NCI-H146 (cell line): ENCODE data around the gene ID1.

ENCODE experiments used
- DNase-seq: peaks from one replicate; lab custom pipeline; 2025; lab: John Stamatoyannopoulos, UW

ID1 gene, protein sequence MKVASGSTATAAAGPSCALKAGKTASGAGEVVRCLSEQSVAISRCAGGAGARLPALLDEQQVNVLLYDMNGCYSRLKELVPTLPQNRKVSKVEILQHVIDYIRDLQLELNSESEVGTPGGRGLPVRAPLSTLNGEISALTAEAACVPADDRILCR

GRCh38 chr20:31605031-31605901, at the start of gene ID1:
Gene ID1 (plus strand): TSS chr20:31605289. CDS start chr20:31605388, 99 bp downstream.
- DNase-seq, result peak; percentile 100

DNA sequence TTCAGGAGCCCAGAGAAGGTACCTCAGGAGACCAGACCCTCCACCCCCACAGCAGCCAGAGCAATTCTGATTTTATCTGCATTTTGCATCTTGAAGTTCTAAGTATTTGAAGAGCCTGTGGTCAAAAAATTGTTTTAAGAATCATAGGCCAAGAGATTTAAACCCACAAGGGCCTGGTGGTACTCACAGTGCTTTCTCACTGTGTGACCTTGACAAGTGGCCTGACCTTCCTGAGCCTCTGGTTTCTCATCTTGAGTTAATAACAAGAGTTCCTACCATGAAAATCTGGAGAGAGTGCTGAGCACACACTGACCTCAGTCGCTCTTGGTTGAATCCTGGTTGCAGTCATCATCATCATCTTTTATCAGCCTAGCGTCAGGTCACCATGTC, 45.4 kb upstream of the ID1 start:
- DNase-seq, result no peak

GRCh38 chr20:31560094-31560745, 44.9 kb upstream of the ID1 start:
- peak; percentile 69 for DNase-seq

GRCh38 chr20:31560746-31561598, 44.1 kb upstream of the ID1 start:
- DNase-seq, result no peak

DNA sequence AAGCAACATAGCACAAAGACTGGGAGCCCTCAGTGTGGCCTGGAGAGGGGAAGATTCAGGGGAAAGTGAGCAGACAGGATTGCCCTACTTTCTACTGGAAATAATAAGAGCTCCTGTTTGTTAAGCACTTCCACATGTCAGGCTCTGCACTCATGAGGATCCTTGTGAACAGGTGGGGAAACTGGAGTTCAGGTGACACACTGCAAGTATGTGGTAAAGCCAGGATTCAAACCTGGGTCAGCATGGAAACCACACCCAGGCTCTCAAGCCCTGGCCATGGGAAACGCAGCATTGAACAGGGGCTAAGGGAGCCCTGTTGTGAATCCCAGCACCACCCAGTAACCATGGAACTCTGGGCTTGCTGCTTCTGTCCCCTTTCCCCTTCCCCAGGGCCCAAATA, 42.8 kb upstream of the ID1 start:
- no peak for DNase-seq

DNA sequence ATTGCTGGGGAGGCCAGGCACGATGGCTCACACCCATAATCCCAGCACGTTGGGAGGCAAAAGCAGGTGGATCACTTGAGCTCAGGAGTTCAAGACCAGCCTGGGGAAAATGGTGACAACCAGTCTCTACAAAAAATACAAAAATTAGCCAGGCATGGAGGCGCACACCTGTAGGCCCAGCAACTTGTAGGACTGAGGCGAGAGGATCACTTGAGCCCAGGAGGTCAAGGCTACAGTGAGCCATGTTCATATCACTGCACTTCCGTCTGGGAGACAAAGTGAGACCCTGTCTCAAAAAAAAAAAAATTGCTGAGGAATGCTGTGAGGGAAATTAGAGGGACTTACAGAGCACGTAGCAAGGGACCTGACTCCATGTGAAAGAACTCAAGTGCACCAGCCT, 40.8 kb upstream of the ID1 start:
- no peak for DNase-seq

DNA sequence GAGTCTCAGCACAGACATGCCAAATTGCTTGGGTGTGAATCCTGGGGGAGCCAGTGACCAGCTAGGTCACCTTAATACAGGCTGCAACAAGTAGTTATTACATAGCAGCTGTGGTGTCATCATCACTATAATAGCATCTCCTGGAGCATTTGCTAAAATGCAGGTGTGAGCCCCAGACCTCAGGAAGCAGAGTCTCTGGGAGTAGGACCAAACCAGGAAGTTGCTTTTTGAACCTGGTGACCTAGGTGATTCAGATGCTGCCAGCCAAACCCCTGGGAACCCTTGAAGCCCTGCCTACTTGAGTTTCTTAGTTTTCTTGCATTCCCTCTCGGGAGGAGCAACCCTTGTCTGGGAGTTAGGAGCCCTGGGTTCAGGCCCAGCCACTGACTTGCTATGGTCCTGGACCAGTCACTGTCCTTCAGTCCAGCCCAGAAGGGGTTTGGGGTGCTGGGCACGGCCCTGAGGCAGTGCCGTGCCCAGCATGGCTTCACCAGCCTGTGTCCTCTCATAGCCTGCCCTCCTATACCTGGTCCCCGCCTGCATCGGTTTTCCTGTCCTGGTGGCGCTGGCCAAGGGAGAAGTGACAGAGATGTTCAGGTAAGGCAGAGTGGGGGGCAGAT, 39.3 kb upstream of the ID1 start:
- DNase-seq, result peak; percentile 77

DNA sequence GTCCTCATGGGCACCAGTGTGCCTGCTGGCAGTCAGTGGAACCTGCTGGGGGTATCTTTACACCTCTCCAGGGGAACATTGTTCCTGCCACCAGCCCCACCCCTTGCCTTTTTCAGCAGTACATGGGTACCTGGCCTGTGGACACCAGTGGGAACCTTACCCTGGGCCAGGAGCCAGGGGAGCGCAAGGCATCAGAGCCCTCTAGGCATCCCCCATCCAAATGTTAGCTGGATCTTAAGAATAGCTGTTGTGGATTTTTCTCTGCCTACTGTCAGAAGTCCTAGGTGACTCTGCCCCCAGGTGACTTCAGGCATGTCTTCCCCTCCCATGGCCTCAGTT, 38.8 kb upstream of the ID1 start:
- no peak for DNase-seq

DNA sequence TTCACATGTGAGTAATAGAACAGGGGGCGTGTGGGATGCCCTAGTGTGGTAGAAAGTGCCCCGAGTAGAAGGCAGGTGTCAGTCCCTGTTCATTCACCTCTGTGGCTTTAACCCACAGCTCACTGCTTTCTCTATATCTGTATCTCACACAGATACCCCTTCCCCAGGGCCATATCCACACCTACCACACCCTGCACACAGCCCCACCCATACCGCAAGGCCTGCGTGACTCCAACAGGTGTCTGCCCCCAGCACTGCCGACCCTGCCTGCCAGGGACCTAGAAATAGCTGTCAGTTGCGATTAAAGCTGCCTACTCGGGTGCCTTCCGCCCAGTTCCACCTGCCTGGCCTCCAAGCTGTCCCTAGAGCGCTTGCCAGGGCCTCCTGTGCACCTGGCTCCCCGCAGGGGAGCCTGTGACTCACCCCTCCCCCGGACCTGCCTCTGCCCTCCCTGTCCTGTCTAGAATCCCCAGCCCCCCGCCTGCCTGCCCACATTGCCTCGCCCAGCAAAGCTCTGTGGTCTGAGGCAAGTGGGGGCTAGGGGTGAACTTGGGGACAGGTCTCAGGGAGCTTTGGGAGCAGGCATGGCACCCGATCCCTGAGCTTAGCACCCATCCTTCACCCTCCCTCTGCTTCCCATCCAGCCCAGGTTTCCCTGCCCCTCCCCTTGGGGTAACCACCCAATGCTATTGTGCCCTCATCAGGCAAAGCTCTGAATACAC, 38.3 kb upstream of the ID1 start:
- peak; percentile 99 for DNase-seq

DNA sequence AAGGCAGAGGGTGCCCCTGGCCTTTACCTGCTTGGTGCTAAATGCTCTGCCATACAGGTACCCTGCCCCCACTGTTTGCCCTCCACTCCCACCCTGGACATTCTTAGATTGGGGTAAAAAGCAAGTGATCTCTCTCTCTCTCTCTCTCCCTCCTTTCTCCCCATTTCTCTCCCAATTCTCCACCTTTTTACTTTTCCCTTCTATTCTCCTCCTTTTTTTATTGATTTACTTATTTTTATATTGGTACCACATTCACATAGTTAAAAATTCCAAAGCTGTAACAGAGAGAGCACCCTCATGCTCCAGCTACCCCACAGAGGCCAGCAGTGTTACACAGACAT, 37.7 kb upstream of the ID1 start:
- DNase-seq, result no peak

GRCh38 chr20:31568041-31568731, 36.9 kb upstream of the ID1 start:
- no peak for DNase-seq

DNA sequence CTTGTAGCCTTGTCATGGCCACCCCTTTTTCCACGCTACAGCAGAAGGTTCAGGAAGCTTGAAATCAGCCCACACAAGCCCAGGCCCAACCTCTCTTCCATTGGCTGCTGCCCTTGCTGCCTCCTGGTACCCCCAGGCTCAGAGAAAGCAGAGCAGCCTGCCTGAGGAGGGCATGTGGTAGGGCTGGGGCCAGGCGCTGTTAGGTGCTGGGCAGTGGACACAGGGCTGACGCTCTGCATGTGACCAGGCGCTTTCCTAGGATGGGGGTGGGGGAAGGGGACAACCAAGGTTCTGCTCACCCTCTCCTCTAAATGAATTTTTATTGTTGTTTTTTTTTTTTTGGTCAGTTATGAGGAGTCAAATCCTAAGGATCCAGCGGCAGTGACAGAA, 36.3 kb upstream of the ID1 start:
- DNase-seq, result no peak

GRCh38 chr20:31569163-31570020, 35.7 kb upstream of the ID1 start:
- DNase-seq, result peak; percentile 62

GRCh38 chr20:31570021-31570463, 35.0 kb upstream of the ID1 start:
- no peak for DNase-seq

DNA sequence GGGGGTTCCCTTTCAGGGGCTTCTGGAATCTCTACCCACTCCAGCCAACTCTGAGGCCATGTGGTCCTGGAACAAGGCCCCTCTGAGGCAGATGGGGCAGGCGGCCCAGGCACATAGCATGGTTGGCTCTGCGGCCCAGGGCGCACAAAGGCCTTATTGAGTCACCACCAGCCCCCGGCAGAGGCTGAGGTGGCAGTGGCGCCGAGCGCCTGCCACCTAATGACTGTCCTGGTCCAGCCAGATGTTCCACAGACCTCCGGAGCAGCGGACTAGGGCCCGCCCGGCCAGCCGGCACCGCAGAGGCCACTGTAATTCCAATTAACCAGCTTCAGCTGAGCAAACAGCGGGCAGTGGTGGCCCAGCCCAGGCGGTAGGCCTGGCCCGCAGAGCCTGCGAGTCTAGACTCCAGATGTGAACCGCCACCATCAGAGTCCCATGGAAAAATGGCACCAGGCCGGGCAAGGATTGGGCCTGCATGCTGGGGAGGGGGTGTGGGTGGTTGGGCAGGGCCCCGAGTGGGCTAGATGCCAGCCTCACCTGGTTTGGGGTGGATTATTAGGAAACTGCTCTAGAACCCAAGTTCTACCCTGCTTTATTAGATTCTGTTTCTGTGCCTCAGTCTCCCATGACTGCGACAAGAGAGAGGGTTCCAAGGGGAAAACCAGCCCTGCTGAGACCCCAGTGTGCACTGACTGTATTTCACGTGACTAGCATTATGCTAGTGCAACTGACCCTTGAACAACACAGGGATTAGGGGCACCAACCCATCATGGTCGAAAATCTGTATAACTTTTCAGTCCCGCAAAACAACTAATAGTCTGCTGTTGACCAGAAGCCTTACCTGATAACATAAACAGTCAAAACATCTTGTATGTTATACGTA, 34.1 kb upstream of the ID1 start:
- peak; percentile 76 for DNase-seq

DNA sequence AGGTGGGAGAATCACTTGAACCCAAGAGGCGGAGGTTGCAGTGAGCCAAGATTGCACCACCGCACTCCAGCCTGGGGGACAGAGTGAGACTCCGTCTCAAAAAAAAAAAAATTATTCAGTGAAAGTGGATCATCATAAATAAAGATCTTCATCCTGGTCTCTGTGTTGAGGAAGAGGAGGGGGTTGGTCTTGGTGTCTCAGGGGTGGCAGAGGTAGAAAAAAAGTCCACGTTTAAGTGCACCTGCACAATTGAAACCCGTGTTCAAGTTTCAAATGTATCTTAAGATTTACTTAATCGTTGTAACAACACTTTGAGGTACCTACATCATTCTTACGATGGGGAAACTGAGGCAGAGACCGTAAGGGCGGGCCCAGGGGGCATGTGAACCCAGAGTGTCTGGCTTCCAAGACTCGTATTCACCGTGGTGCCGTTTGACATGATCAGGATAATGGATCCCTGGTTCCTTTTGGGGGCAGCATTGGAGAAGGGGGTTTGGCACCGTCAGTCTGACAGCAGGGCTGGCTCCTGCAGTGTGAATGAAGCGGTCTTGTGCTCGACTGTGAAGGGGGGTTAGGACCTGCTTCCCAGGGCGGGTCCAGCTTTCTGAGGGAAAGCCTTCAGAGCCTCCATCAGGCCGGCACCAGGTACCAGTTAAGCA, 32.9 kb upstream of the ID1 start:
- DNase-seq, result peak; percentile 88

DNA sequence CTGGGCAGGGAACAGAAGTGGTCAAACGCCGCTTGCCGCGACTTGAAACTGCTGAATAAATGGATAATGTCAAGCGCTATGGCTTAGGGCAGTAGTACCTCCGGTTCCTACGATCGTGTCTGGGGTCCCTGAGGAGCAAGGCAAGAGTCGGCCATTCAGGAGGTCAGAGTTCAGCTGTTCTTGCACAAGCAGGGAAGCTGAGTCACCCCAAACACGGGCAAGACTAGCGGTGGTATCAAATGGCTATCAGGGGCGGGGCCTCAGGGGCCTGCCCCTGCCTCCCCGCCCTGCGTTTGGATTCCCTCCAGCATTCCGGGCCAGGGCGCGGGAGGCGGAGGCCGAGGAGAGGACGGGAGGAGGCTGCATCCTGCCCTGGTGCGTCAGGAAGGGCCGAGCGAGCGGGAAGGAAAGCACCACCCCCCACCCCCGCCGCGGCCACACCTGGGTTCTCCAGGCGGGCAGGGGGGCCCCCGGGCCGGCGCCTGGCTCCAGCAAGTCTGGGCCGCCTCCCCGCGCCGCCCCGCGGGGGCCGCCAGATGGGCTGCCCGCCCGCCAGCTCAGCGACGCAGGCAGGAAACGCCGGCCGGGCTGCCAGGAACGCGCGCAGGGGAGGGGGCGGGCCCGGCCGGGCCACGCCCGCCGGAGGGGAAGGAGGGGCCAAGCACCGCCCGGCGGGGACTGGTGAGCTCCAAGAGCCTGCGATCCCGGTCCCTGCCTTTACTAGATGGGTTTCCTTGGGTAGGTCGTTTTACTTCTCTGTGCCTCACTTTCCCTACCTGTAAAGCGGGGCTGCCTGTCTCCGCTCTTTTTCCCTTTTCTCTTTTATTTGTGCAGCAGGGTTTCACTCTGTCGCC, 32.2 kb upstream of the ID1 start:
- DNase-seq, result peak; percentile 100
